Smooth muscle cell of trachea (primary cell): Measurements from ENCODE around the gene CHST12. TPM values are rescaled to one million over a fixed set of nuclear protein-coding genes. Genes with fewer than 3 reads are reported as not detected.

Experiments used
- total RNA-seq: library from RNA; depleted of rRNA; stranded (reverse); fragments of >200 nt; gene quantifications from 2 replicates; pipeline ENCODE4 v1.2.1, GENCODE V29; 2014

Gene CHST12
- 6.3 and 9.1 TPM in 2 replicates for total RNA-seq

DNA sequence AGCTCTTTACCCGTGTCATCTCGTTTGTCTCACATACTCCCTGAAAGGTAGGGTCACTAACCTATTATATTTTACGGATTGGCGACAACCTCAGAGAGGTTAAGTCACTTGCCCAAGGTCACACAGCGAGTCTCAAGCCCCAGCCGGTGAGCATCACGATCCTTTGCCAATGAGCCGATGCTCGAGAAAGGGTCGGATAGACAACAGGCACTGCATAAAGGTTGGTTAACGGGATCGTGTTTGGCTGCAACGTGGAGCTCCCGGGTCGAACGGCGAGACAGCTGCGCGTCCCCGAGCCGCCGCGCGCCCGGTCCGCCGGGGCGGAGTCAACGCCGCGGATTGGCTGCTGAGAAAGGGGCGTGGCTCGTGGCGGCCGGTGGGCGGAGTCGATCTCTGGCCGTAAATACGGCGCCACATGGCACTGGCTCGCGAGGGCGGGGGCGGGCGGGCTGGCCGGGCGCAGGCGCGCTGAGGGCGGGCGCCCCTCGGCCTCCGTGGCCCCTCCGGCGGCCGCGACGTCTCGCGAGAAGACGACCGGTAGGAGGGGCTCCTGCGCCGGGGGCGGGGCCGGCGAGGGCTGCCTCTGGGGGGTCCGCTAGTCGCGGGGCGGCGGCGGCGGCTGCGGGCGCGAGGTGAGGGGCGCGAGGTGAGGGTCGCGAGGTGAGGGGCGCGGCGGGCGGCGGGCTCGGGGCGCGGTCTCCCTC lies at the start of gene CHST12:
Gene CHST12, plus strand, starts transcription at position 598 of the 704 bp plus-strand sequence. CDS start 29,029 bp downstream, outside the sequence.

DNA sequence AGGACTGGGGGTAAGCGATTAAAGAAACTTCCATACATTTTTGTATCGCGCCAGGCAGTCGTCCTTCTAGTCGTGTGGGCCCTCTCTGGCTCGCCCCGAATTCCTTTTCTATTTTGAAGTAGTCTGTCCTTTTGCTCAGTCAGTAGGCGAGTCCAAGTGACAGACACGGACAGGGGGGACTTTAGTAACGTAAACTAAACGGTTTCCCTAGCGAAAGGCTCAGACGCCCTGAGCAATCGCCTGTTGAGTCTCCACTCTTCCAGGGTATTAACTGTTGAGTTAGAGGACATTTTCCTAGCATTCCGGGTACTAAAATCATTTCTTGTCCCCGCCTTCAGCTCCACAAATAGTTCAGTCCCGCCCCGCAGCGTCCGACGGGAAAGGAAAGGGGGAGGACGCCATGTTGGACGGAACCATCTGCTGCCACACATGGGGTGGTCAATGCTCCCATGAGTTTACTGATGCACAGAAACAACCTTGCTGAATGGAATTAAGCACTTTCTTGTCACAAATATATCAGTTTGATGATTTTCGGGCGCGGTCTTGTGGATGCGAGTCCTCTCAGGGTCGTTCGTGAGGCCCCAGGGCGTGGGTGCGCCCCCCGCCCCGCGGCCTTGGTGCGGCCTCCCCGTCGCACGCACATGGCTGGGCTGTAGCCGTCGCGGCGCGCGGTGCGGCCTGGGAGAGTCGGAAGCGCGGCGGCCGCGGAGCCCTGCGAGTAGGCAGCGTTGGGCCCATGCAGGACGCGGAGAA lies 49.0 kb upstream of the CHST12 start, which contains the start of gene EIF3B:
Gene EIF3B, plus strand, starts transcription at position 642 of the 753 bp plus-strand sequence. Its CDS starts 95 bp downstream, at position 737.

DNA sequence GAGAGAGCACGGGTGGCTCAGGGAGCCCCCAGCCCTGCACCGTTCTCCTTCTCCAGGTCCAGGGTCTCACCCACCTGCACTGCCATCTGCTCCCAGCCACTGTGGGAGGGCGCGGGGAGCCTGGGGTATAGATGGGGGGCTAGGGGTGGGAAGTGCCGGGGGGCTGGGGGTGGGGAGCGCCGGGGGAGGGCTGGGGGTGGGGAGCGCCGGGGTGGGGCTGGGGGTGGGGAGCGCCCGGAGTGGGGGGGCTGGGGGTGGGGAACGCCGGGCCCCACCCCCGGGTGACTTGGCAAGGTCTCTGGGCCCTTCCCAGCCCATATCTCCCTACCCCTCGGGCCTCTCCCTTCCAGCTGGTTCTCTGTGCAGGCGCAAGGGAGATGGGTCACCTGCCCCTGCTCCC lies 72.9 kb downstream of the CHST12 start, which contains the start of gene GRIFIN:
Gene GRIFIN, minus strand, starts transcription at position 101 of the 400 bp plus-strand sequence. Its CDS starts 15 bp downstream, at position 86.

Other genes starting within 250 kb of the CHST12 start
- 47.0 and 54.5 TPM in 2 replicates for gene MAD1L1, start 170.7 kb upstream of the CHST12 start, total RNA-seq
- 14.7 and 20.2 TPM in 2 replicates for gene MRM2, start 161.4 kb upstream of the CHST12 start, total RNA-seq
- 25.0 and 63.0 TPM in 2 replicates for gene NUDT1, start 161.4 kb upstream of the CHST12 start, total RNA-seq
- 21.5 and 27.8 TPM in 2 replicates for gene SNX8, start 89.2 kb upstream of the CHST12 start, total RNA-seq
- 183 and 189 TPM in 2 replicates for gene EIF3B, start 48.8 kb upstream of the CHST12 start, total RNA-seq
- gene GRIFIN, start 72.8 kb downstream of the CHST12 start, total RNA-seq: not detected in 2 replicates
- 0.44 and 2.8 TPM in 2 replicates for gene LFNG, start 116.2 kb downstream of the CHST12 start, total RNA-seq
- 31.4 and 53.3 TPM in 2 replicates for gene BRAT1, start 151.9 kb downstream of the CHST12 start, total RNA-seq
- 9.0 and 16.9 TPM in 2 replicates for gene IQCE, start 155.4 kb downstream of the CHST12 start, total RNA-seq
- 52.4 and 82.2 TPM in 2 replicates for gene TTYH3, start 228.4 kb downstream of the CHST12 start, total RNA-seq